ENCODE data around the gene LARGE1. TPM values are rescaled to one million over a fixed set of nuclear protein-coding genes. Genes with fewer than 3 reads are reported as not detected.

Gene LARGE1
- total RNA-seq, 1 donor from 2014 or later = 2.4 TPM

GRCh38 chr22:33529424-33530113 is 390.7 kb downstream of the LARGE1 start:
- H3K27me3 ChIP-seq (ENCODE audit: control insufficient read depth, insufficient read depth, low read length) = no peaks in the 10 kb centered on the region
- TF ChIP-seq CTCF (IDR thresholded peaks at IDR 0.05; ENCODE audit: insufficient read depth, low read length, severe bottlenecking) = no peak
- DNase-seq (ENCODE audit: low read depth) (no peak), FAIRE-seq (no peak)
- no peak overlapping the region for H3K4me3 ChIP-seq (ENCODE audit: low read depth, low read length)
- H3K36me3 ChIP-seq (ENCODE audit: control insufficient read depth, insufficient read depth, low read length) = no peaks in the 10 kb centered on the region

GRCh38 chr22:33528183-33528582 is 392.1 kb downstream of the LARGE1 start:
- no peak for DNase-seq (ENCODE audit: low read depth)
- no peak for FAIRE-seq
- H3K4me3 ChIP-seq (ENCODE audit: low read depth, low read length) = no peak overlapping the region
- H3K27me3 ChIP-seq (ENCODE audit: control insufficient read depth, insufficient read depth, low read length) = no peaks in the 10 kb centered on the region
- TF ChIP-seq CTCF (IDR thresholded peaks at IDR 0.05; ENCODE audit: insufficient read depth, low read length, severe bottlenecking) = no peak
- no peaks in the 10 kb centered on the region for H3K36me3 ChIP-seq (ENCODE audit: control insufficient read depth, insufficient read depth, low read length)

- H3K27me3 ChIP-seq (ENCODE audit: control insufficient read depth, insufficient read depth, low read length) = no peaks in the 10 kb centered on the region
- no peak for TF ChIP-seq CTCF (IDR thresholded peaks at IDR 0.05; ENCODE audit: insufficient read depth, low read length, severe bottlenecking)
- H3K4me3 ChIP-seq (ENCODE audit: low read depth, low read length) = no peak overlapping the region
- DNase-seq (ENCODE audit: low read depth) = no peak
- no peaks in the 10 kb centered on the region for H3K36me3 ChIP-seq (ENCODE audit: control insufficient read depth, insufficient read depth, low read length)
- FAIRE-seq = no peak
These were observed 393.7 kb downstream of the LARGE1 start for GRCh38 chr22:33526434-33527107.

GRCh38 chr22:33524511-33525260 is 395.6 kb downstream of the LARGE1 start:
- Histone ChIP-seq H3K4me3 (ENCODE audit: low read depth, low read length) (no peak overlapping the region), H3K27me3 (ENCODE audit: control insufficient read depth, insufficient read depth, low read length) (no peaks in the 10 kb centered on the region), H3K36me3 (ENCODE audit: control insufficient read depth, insufficient read depth, low read length) (no peaks in the 10 kb centered on the region)
- no peak for TF ChIP-seq CTCF (IDR thresholded peaks at IDR 0.05; ENCODE audit: insufficient read depth, low read length, severe bottlenecking)
- DNase-seq (ENCODE audit: low read depth) (no peak), FAIRE-seq (no peak)

GRCh38 chr22:33521879-33522665 is 398.2 kb downstream of the LARGE1 start:
- no peak for FAIRE-seq

More at GRCh38 chr22:33521879-33522665, 398.2 kb downstream of the LARGE1 start:
- Histone ChIP-seq H3K4me3 (ENCODE audit: low read depth, low read length) (no peak overlapping the region), H3K36me3 (ENCODE audit: control insufficient read depth, insufficient read depth, low read length) (no peaks in the 10 kb centered on the region), H3K27me3 (ENCODE audit: control insufficient read depth, insufficient read depth, low read length) (no peaks in the 10 kb centered on the region)
- TF ChIP-seq CTCF (IDR thresholded peaks at IDR 0.05; ENCODE audit: insufficient read depth, low read length, severe bottlenecking) = no peak
- no peak for DNase-seq (ENCODE audit: low read depth)
